ENCODE measurements around the gene GPRC5C.

Gene GPRC5C

GRCh38 chr17:74448756-74449155, 16.9 kb downstream of the GPRC5C start:
- Histone ChIP-seq H3K4me2 (ENCODE audit: low read length) (no peak overlapping the region), H3K27me3 (ENCODE audit: control insufficient read depth, insufficient read depth, low read length) (no peaks in the 10 kb centered on the region), H3K36me3 (ENCODE audit: control insufficient read depth, insufficient read depth, low read length) (no peaks in the 10 kb centered on the region), H2AFZ (no peak overlapping the region), H3K9me3 (ENCODE audit: control insufficient read depth, low read length) (no peaks in the 10 kb centered on the region), H3K4me1 (peaks cover 51% of the 10 kb centered on the region), H3K27ac (peak overlapping the region; percentile 5), H3K9ac (no peak overlapping the region), H3K79me2 (no peaks in the 10 kb centered on the region), H3K4me3 (ENCODE audit: low read depth, low read length) (no peak overlapping the region)
- TF ChIP-seq, protein P1, sequence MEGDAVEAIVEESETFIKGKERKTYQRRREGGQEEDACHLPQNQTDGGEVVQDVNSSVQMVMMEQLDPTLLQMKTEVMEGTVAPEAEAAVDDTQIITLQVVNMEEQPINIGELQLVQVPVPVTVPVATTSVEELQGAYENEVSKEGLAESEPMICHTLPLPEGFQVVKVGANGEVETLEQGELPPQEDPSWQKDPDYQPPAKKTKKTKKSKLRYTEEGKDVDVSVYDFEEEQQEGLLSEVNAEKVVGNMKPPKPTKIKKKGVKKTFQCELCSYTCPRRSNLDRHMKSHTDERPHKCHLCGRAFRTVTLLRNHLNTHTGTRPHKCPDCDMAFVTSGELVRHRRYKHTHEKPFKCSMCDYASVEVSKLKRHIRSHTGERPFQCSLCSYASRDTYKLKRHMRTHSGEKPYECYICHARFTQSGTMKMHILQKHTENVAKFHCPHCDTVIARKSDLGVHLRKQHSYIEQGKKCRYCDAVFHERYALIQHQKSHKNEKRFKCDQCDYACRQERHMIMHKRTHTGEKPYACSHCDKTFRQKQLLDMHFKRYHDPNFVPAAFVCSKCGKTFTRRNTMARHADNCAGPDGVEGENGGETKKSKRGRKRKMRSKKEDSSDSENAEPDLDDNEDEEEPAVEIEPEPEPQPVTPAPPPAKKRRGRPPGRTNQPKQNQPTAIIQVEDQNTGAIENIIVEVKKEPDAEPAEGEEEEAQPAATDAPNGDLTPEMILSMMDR (IDR thresholded peaks at IDR 0.05): no peak

DNA sequence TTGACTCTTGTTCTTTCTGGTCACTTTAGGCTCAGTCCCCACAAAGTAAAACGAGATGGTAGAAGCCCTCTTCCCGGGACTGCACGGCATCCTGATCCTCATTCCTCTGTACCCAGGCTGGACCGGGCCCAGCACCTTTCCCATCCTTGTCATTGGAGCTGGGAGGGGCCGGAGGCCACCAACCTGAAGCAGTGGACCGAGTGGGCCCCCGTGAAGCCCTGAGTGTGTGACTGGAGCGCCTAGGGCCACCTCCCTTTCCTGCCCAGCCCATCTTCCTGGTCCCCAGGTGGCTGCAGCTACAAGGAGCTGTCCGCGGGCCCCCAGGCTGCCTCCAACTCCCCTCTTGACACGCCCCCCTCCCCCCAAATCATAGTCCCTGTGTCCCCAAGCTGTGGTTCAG, 17.4 kb downstream of the GPRC5C start:
- Histone ChIP-seq H3K36me3 (ENCODE audit: control insufficient read depth, insufficient read depth, low read length) (no peaks in the 10 kb centered on the region), H3K9me3 (ENCODE audit: control insufficient read depth, low read length) (no peaks in the 10 kb centered on the region), H3K79me2 (no peaks in the 10 kb centered on the region), H2AFZ (no peak overlapping the region), H3K27ac (peak overlapping the region; percentile 1), H3K4me3 (ENCODE audit: low read depth, low read length) (no peak overlapping the region), H3K27me3 (ENCODE audit: control insufficient read depth, insufficient read depth, low read length) (no peaks in the 10 kb centered on the region), H3K9ac (no peak overlapping the region), H3K4me1 (peaks cover 47% of the 10 kb centered on the region), H3K4me2 (ENCODE audit: low read length) (no peak overlapping the region)
- TF ChIP-seq, protein P1 (IDR thresholded peaks at IDR 0.05): no peak

GRCh38 chr17:74449773-74450172, 17.9 kb downstream of the GPRC5C start:
- TF ChIP-seq, protein P1 (IDR thresholded peaks at IDR 0.05): no peak
- Histone ChIP-seq H3K79me2 (no peaks in the 10 kb centered on the region), H3K27me3 (ENCODE audit: control insufficient read depth, insufficient read depth, low read length) (no peaks in the 10 kb centered on the region), H3K9ac (no peak overlapping the region), H3K4me2 (ENCODE audit: low read length) (no peak overlapping the region), H3K4me3 (ENCODE audit: low read depth, low read length) (no peak overlapping the region), H3K9me3 (ENCODE audit: control insufficient read depth, low read length) (no peaks in the 10 kb centered on the region), H3K36me3 (ENCODE audit: control insufficient read depth, insufficient read depth, low read length) (no peaks in the 10 kb centered on the region), H3K27ac (peak overlapping the region; percentile 1), H2AFZ (no peak overlapping the region), H3K4me1 (peaks cover 47% of the 10 kb centered on the region)

DNA sequence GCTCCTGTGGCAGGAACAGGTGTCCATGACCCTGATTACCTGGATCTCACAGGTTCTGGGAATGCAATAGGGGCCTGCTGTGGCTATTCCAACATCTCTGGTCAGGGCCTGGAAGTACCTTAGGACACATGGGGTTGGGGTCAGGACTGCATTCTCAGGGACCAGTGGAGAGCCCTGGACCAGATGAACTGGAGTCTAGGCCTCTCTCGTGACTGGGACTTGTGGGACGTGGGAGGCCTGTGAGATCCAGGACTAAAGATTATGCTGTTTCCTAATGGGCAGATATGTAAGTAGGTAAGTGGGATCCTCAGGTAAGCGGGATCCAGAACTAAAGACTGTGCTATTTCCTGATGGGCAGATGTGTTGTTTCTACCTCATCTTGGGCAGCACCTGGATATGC, 18.3 kb downstream of the GPRC5C start:
- Histone ChIP-seq H3K4me3 (ENCODE audit: low read depth, low read length) (no peak overlapping the region), H3K9ac (no peak overlapping the region), H3K9me3 (ENCODE audit: control insufficient read depth, low read length) (no peaks in the 10 kb centered on the region), H3K27me3 (ENCODE audit: control insufficient read depth, insufficient read depth, low read length) (no peaks in the 10 kb centered on the region), H3K79me2 (no peaks in the 10 kb centered on the region), H3K4me1 (peaks cover 44% of the 10 kb centered on the region), H3K27ac (no peak overlapping the region), H3K36me3 (ENCODE audit: control insufficient read depth, insufficient read depth, low read length) (no peaks in the 10 kb centered on the region), H2AFZ (no peak overlapping the region), H3K4me2 (ENCODE audit: low read length) (no peak overlapping the region)
- TF ChIP-seq, protein P1 (IDR thresholded peaks at IDR 0.05): no peak

DNA sequence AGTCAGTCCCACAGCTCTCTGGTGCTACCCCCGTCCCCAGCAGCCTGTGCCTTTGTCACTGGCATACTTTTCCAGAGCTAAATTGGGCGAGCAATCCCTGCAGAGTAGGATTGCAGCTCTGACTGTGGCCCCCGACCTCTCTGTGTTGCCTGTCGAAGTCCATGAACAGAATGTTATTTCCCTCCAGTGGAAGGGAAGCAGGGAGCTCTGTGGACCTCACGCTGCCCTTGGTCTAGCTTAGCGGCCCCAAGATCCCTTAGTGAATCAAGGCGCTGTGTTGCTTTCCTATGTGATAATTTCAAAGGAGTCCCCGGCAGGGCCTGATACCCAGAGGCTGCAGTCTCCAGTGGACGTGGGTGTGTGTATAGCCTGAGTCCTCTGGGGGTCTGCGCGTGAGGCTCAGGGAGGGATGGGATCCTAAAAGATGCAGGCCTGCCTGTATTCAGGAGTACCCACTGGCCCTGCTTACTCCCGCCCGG, 19.1 kb downstream of the GPRC5C start:
- TF ChIP-seq, protein P1 (IDR thresholded peaks at IDR 0.05): no peak
- Histone ChIP-seq H3K4me2 (ENCODE audit: low read length) (no peak overlapping the region), H3K79me2 (no peaks in the 10 kb centered on the region), H3K9ac (no peak overlapping the region), H3K36me3 (ENCODE audit: control insufficient read depth, insufficient read depth, low read length) (no peaks in the 10 kb centered on the region), H3K27ac (no peak overlapping the region), H3K4me1 (peaks cover 39% of the 10 kb centered on the region), H3K27me3 (ENCODE audit: control insufficient read depth, insufficient read depth, low read length) (no peaks in the 10 kb centered on the region), H3K4me3 (ENCODE audit: low read depth, low read length) (no peak overlapping the region), H2AFZ (no peak overlapping the region), H3K9me3 (ENCODE audit: control insufficient read depth, low read length) (no peaks in the 10 kb centered on the region)

Data from parathyroid adenoma (tissue), 2 donors.